NB4 (cell line): Measurements from ENCODE around the gene MRE11.

ENCODE experiments used
- DNase-seq: peaks from one replicate; pipeline ENCODE4 v3.0.0; 2010; ENCODE audit warnings: low read depth
- H3K4me3 ChIP-seq: one replicate; pipeline ENCODE4 v1.5.1; 2011; ENCODE audit warnings: mild to moderate bottlenecking, low read depth, low read length, moderate library complexity
- MYC ChIP-seq: IDR thresholded peaks from 2 replicates; pipeline ENCODE4 v1.6.1; 2011; ENCODE audit warnings: low read depth, low read length
- POLR2A ChIP-seq: IDR thresholded peaks from 2 replicates; pipeline ENCODE4 v1.6.1; 2011; ENCODE audit warnings: mild to moderate bottlenecking; ENCODE audit not compliant: insufficient read length; ENCODE audit errors: extremely low read depth
- TF ChIP-seq, protein P1 (sequence below): IDR thresholded peaks from one replicate; pipeline ENCODE4 v1.5.1; 2012; ENCODE audit warnings: low read depth, low read length
- TF ChIP-seq, protein P2 (sequence below): IDR thresholded peaks from 2 replicates; pipeline ENCODE4 v1.6.1; 2011; ENCODE audit warnings: low read depth, low read length

MRE11 gene

DNA sequence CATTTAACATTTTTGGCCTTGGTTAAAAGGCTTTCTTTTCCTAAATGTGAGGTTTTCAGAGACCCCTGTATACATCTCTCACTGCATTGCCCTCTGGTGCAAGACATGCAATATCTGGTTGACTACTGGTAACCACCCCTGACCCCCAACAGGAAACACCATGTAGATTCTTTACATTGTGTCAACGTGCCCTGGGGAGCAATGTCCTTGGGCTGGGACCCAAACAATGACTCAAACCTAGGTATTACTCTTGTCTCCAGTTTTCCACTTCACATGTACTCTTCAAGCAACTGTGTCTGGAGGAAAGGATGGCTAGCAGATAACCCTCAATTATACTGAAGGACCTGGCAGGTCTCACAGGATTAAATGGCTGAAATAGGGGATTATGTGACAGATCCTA lies 91.3 kb downstream of the MRE11 start:
- TF ChIP-seq, protein P1, sequence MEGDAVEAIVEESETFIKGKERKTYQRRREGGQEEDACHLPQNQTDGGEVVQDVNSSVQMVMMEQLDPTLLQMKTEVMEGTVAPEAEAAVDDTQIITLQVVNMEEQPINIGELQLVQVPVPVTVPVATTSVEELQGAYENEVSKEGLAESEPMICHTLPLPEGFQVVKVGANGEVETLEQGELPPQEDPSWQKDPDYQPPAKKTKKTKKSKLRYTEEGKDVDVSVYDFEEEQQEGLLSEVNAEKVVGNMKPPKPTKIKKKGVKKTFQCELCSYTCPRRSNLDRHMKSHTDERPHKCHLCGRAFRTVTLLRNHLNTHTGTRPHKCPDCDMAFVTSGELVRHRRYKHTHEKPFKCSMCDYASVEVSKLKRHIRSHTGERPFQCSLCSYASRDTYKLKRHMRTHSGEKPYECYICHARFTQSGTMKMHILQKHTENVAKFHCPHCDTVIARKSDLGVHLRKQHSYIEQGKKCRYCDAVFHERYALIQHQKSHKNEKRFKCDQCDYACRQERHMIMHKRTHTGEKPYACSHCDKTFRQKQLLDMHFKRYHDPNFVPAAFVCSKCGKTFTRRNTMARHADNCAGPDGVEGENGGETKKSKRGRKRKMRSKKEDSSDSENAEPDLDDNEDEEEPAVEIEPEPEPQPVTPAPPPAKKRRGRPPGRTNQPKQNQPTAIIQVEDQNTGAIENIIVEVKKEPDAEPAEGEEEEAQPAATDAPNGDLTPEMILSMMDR: no peak
- no peak for TF ChIP-seq MYC
- TF ChIP-seq POLR2A: no peak
- TF ChIP-seq, protein P2, sequence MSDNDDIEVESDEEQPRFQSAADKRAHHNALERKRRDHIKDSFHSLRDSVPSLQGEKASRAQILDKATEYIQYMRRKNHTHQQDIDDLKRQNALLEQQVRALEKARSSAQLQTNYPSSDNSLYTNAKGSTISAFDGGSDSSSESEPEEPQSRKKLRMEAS: no peak
- no peak for DNase-seq
- H3K4me3 ChIP-seq: no peak overlapping the region

DNA sequence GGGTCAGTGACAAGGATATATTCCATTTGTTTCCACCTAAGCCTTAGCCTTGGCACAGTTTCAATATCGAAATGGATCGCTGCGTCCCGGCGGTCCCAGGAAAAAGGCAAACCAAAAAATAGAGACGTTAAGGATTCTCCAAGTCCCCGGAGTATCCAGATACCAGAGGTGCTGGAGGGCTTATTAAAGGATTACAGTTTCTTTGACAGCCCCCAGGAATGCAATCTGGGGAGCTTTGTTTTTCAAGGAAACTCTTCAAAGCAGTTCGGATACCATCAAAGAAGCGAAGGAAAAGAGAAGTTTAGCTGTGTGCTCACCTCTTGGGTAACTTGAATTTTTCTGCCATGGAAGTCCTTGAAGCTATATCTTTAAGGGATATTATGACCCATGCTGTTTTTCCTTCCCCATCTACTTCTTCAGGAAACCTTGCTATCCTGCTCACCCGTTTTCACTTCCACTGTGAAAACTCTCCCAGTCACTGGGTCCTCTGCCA lies 91.8 kb downstream of the MRE11 start:
- no peak overlapping the region for H3K4me3 ChIP-seq
- TF ChIP-seq, protein P1: no peak
- TF ChIP-seq, protein P2: no peak
- TF ChIP-seq POLR2A (no peak), MYC (no peak)
- no peak for DNase-seq

DNA sequence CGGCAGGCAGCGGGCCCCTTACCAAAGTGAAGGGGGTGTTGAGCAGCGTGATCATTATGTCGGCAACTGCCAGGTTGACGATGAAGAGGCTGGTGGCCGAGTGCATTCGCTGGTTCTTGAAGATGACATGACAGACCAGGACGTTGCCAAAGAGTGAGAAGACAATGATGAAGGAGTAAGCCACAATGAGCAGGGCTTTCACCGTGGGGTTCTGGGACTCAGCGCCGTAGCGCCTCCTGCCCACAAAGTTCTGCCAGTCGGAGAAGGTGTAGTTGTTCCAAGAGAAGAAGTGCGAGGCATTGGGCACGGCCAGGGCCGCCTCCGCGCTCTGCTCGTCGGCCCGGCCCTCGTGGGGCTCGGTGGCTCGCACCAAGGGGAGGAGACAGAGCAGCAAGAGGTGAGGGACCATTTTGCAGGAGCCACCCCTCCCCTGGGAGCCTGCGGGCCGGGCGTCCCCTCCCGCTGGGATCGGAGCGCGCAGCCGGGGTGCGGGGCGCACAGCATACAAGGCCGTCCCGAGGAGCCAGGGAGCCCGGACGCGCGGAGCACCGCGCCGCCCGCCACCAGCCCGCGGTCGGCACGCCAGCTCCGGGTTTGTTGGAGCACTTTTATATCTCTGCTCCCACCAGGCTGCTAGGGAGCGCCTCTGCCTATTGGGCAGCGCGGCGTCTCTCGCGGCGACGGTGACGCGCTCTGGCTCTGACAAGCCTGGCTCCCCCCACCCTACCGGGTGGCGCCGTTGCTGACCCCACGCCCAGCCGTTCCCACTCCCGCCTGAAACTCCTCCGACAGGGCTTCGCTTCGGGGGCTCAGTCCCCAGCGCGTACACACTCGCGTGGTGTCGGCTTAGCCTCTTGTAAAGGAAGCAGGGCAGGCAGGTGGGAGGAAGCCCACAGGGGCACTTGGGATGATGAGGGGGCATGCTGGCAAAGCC lies 92.5 kb downstream of the MRE11 start, which contains the start of gene GPR83:
Gene GPR83 (minus strand): TSS at position 581 of the 934 bp plus-strand sequence. CDS start 172 bp downstream, at position 409.
- no peak for DNase-seq
- H3K4me3 ChIP-seq: no peak within 1 kb of the TSS
- TF ChIP-seq, protein P2: no peak
- no peak for TF ChIP-seq MYC
- TF ChIP-seq, protein P1: no peak
- TF ChIP-seq POLR2A: no peak

DNA sequence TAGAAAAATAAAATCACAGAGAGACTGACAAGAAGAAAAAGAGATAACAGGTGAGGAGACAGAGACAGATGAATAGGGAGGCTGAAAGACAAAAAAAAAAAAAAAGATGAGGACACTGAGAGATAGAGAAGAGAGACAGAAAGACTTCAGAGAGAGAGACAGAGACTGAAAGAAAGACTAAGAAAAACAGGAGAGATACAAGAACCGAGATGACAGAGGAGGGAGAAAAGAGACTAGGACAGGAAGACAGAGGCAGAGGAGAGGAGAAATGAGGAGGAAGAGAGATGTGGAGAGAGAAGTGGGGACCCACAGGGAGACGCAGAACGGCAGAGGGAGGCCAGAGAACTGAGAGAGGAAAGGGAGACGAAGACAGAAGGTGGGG lies 93.2 kb downstream of the MRE11 start:
- no peak overlapping the region for H3K4me3 ChIP-seq
- TF ChIP-seq, protein P1: no peak
- TF ChIP-seq POLR2A: no peak
- TF ChIP-seq, protein P2: no peak
- TF ChIP-seq MYC: no peak
- no peak for DNase-seq

DNA sequence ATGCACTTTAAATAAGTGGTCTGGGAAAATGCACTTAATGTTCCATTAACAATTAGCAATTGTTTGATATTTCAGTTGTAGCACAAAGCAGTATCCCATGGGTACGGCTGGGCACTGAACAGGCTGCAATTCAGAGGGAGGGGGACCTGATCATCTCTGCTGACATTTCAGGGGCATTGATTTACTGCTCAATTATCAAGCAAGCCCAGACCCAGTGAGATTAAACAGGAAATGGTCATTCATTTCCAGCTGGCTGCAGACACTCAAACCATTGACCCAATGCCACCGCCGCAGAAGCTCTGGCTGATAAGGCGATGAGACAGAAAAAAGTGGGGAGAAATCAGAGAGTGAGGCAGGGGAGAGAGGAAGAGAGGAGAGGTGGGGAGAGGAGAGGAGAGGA lies 93.6 kb downstream of the MRE11 start:
- H3K4me3 ChIP-seq: no peak overlapping the region
- TF ChIP-seq MYC (no peak), POLR2A (no peak)
- TF ChIP-seq, protein P2: no peak
- TF ChIP-seq, protein P1: no peak
- DNase-seq: no peak
